HG02588 (cell line): Measurements from ENCODE around the gene TMEM42.

ENCODE experiments used
- ATAC-seq: cut with Tn5 transposase; IDR thresholded peaks from one replicate; pipeline ENCODE4 v1.9.1; 2021; ENCODE audit warnings: mild to moderate bottlenecking, moderate library complexity; ENCODE audit not compliant: unreplicated experiment

The TMEM42 gene

DNA sequence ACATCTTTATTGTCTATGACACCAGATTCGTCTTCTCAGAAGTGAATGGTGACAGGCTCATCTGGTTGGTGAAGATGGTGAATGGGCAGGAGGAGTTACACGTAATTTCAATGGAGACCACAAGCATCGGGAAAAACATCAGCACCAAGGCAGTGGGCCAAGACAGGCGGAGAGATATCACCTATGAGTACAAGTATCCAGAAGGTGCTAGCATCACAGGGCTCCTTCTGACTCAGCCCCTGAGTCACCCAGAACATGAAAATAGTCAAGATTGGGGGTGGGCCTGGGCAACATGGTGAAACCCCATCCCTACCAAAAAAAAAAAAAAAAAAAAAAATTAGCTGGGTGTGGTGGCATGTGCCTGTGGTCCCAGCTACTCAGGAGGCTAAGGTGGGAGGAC lies 45.3 kb downstream of the TMEM42 start:
- ATAC-seq = no peak

DNA sequence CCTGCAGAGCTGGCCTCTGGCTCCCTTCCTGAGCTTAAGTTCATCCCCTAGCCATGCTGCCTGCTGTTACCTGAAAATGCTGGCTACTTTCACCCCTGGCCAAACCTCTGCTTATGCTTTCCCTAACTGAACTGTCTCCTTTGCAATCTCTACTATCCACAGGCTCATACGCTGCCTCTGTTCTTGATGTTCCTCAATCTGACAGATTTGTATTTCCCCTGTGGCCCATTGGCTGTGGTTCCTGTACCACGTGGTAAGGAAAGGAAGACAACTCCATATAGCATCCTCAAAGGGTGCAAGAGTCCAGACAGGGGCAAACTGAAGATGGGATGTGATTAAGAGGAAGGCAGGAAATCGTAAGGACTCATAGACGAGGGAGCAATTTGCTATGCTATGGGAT lies 45.9 kb downstream of the TMEM42 start:
- ATAC-seq = no peak

GRCh38 chr3:44909063-44909462 lies 47.4 kb downstream of the TMEM42 start:
- ATAC-seq = no peak

DNA sequence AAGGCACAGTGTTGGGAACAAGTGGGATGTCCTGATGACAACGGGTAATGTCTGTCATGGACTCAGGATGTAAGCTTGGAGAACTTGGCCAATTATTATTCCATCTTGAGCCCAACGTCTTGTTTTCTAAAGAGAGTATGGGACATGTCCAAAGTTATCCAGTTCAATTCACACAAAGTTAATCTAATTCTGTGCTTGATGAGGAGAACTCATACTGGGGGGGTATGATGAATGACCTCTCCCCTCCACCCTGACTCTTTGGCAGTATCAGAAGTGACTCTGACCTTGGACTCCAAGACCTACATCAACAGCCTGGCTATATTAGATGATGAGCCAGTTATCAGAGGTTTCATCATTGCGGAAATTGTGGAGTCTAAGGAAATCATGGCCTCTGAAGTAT lies 49.0 kb downstream of the TMEM42 start:
- ATAC-seq = no peak

- ATAC-seq = no peak
Measured at GRCh38 chr3:44913868-44914468, 52.3 kb downstream of the TMEM42 start.

DNA sequence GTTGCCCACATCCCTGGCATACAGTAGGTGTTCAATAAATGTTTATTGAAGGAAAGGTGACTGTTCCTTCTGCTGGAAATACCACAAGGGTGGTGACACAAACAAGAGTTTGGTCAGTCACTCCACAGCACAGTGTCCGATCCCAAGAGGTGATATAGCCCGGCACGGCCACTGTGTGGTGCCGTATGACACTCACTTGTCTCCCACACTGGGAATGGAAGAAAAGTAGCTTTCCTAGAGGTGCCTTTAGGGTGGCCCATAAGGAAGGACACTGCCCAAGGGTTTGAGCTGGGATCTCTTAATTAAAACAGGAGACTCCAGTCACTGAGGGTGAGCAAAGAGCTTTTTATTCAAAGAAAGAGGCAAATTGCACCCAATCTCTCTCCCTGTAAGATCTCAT lies 53.2 kb downstream of the TMEM42 start:
- ATAC-seq = no peak
